Measurements from ENCODE around the gene NT5C3A. TPM values are rescaled to one million over a fixed set of nuclear protein-coding genes. Genes with fewer than 3 reads are reported as not detected.
A peak's percentile ranks its signal among the peaks of the same experiment; 100 is the strongest.

Gene NT5C3A
- total RNA-seq, 1 experiment from 2014 or later: 60.4 TPM

DNA sequence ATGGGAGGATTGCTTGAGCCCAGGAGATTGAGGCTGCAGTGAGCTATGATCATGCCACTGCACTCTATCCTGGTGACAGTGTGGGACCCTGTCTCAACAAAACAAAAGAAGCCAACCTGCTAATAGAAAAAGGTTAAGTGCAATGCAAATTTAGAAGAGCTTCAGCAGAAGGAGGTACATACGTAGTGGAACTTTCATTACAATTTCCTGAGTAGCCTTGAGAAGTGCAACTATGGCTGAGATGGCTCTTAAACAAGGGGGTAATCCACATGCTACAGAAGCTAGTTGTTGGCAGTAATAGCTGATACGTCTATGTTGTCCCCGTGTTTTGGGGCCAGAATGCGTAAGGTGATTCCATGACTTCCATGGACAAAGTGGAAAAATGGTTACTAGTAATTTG is 10.7 kb upstream of the NT5C3A start:
- no TSS peak for BruUV-seq (replicated peaks)
- Histone ChIP-seq H3K27ac (no peak overlapping the region), H3K4me2 (no peak overlapping the region), H3K9me3 (ENCODE audit: insufficient read depth, low read depth) (peaks cover 29% of the 10 kb centered on the region), H3K4me1 (replicated peaks; ENCODE audit: insufficient read depth) (0 out of 2 replicates have a peak, but pooled peaks cover 7% of the 10 kb centered on the region), H3K79me2 (ENCODE audit: low read depth) (no peaks in the 10 kb centered on the region), H2AFZ (no peak overlapping the region), H3K36me3 (ENCODE audit: low read depth) (no peaks in the 10 kb centered on the region), H3K27me3 (ENCODE audit: insufficient read depth, low read depth) (peaks cover 35% of the 10 kb centered on the region; the same call in 1 of the 2 replicates), H3K4me3 (no peak overlapping the region), H4K20me1 (ENCODE audit: insufficient read depth) (no peaks in the 10 kb centered on the region), H3K9me2 (ENCODE audit: insufficient read depth) (no peaks in the 10 kb centered on the region), H3F3A (ENCODE audit: insufficient read depth, low read depth) (no peaks in the 10 kb centered on the region)
- intact Hi-C loops (cut with micrococcal nuclease; ENCODE audit: unreplicated experiment): no loop called here
- no peak for TF ChIP-seq EZH2 (IDR thresholded peaks at IDR 0.05; ENCODE audit: low read depth)
- TF ChIP-seq, protein P1, sequence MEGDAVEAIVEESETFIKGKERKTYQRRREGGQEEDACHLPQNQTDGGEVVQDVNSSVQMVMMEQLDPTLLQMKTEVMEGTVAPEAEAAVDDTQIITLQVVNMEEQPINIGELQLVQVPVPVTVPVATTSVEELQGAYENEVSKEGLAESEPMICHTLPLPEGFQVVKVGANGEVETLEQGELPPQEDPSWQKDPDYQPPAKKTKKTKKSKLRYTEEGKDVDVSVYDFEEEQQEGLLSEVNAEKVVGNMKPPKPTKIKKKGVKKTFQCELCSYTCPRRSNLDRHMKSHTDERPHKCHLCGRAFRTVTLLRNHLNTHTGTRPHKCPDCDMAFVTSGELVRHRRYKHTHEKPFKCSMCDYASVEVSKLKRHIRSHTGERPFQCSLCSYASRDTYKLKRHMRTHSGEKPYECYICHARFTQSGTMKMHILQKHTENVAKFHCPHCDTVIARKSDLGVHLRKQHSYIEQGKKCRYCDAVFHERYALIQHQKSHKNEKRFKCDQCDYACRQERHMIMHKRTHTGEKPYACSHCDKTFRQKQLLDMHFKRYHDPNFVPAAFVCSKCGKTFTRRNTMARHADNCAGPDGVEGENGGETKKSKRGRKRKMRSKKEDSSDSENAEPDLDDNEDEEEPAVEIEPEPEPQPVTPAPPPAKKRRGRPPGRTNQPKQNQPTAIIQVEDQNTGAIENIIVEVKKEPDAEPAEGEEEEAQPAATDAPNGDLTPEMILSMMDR (conservative IDR thresholded peaks at IDR 0.05): no peak
- ChIA-PET CTCF (no interaction called here), POLR2A (ENCODE audit: unreplicated experiment) (interaction anchor here (0.6 kb wide), 1 partner anchor 882 kb away, joined by 3 read pairs; no protein-coding TSS in a partner anchor)
- no peak for DNase-seq

DNA sequence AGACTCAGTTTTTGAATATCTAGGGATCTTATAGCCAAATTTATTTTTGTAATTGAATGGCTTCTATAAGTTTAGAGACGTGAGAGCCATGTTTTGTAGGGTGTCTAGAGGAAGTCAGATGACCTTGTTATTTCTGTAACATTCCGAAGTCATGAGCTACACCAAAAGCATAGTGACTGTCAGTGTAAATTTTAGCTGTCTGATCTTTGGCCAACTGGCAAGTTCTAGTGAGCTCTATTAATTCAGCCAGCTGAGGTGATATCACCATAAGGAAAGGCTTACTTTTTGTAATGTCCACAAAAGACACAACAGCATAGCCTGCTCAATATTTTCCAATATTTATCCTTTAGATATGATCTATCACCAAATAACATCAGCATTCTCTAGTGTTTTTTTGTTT is 9.9 kb upstream of the NT5C3A start:
- BruUV-seq (replicated peaks): no TSS peak
- Histone ChIP-seq H4K20me1 (ENCODE audit: insufficient read depth) (no peaks in the 10 kb centered on the region), H3K27me3 (ENCODE audit: insufficient read depth, low read depth) (peaks cover 27% of the 10 kb centered on the region; the same call in 1 of the 2 replicates), H3K36me3 (ENCODE audit: low read depth) (no peaks in the 10 kb centered on the region), H3K4me3 (no peak overlapping the region), H3F3A (ENCODE audit: insufficient read depth, low read depth) (no peaks in the 10 kb centered on the region), H3K9me3 (ENCODE audit: insufficient read depth, low read depth) (peaks cover 30% of the 10 kb centered on the region), H3K4me2 (peak overlapping the region; percentile 35; the same call in 1 of the 2 replicates), H3K79me2 (ENCODE audit: low read depth) (no peaks in the 10 kb centered on the region), H2AFZ (peak overlapping the region; percentile 61), H3K27ac (no peak overlapping the region), H3K9me2 (ENCODE audit: insufficient read depth) (no peaks in the 10 kb centered on the region), H3K4me1 (replicated peaks; ENCODE audit: insufficient read depth) (0 out of 2 replicates have a peak, but pooled peaks cover 7% of the 10 kb centered on the region)
- no peak for DNase-seq
- ChIA-PET CTCF (no interaction called here), POLR2A (ENCODE audit: unreplicated experiment) (no interaction called here)
- TF ChIP-seq, protein P1 (conservative IDR thresholded peaks at IDR 0.05): no peak
- TF ChIP-seq EZH2 (IDR thresholded peaks at IDR 0.05; ENCODE audit: low read depth): no peak
- intact Hi-C loops (cut with micrococcal nuclease; ENCODE audit: unreplicated experiment): no loop called here

DNA sequence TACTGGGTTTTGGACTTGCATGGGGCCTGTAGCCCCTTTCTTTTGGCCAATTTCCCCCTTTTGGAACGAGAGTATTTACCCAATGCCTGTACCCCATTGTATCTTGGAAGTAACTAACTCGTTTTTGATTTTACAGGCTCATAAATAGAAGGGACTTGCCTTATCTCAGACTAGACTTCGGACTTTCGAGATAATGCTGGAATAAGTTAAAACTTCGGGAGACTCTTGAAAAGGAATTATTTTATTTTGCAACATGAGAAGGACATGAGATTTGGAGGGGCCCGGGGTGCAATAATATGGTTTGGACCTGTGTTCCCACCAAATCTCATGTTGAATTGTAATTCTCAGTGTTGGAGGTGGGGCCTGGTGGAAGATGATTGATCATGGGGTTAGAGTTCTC is 8.3 kb upstream of the NT5C3A start:
- H3F3A ChIP-seq (ENCODE audit: insufficient read depth, low read depth): no peaks in the 10 kb centered on the region
- H2AFZ ChIP-seq: no peak overlapping the region
- H3K9me2 ChIP-seq (ENCODE audit: insufficient read depth): no peaks in the 10 kb centered on the region
- ChIA-PET POLR2A (ENCODE audit: unreplicated experiment) (no interaction called here), CTCF (no interaction called here)
- no TSS peak for BruUV-seq (replicated peaks)
- intact Hi-C loops (cut with micrococcal nuclease; ENCODE audit: unreplicated experiment): no loop called here
- H3K36me3 ChIP-seq (ENCODE audit: low read depth): no peaks in the 10 kb centered on the region
- no peaks in the 10 kb centered on the region for H4K20me1 ChIP-seq (ENCODE audit: insufficient read depth)
- H3K4me2 ChIP-seq: no peak overlapping the region
- no peak overlapping the region for H3K4me3 ChIP-seq
- H3K27ac ChIP-seq: no peak overlapping the region
- 0 out of 2 replicates have a peak, but pooled peaks cover 7% of the 10 kb centered on the region for H3K4me1 ChIP-seq (replicated peaks; ENCODE audit: insufficient read depth)
- peaks cover 39% of the 10 kb centered on the region for H3K9me3 ChIP-seq (ENCODE audit: insufficient read depth, low read depth)
- no peak for DNase-seq
- H3K27me3 ChIP-seq (ENCODE audit: insufficient read depth, low read depth): peaks cover 15% of the 10 kb centered on the region; the same call in 1 of the 2 replicates
- TF ChIP-seq, protein P1 (conservative IDR thresholded peaks at IDR 0.05): no peak
- TF ChIP-seq EZH2 (IDR thresholded peaks at IDR 0.05; ENCODE audit: low read depth): no peak
- no peaks in the 10 kb centered on the region for H3K79me2 ChIP-seq (ENCODE audit: low read depth)

Data from PC-9 (cell line).